Measurements from ENCODE around the gene TMEM213. TPM values are rescaled to one million over a fixed set of nuclear protein-coding genes. Genes with fewer than 3 reads are reported as not detected.

The TMEM213 gene
- total RNA-seq, 1 donor from 2014 or later: not detected

- DNase-seq (ENCODE audit: low spot score): no peak
- Mint-ChIP-seq H3K27ac (ENCODE audit: unreplicated experiment) (no peak overlapping the region), H3K36me3 (ENCODE audit: low read depth, unreplicated experiment) (peaks cover 5% of the 10 kb centered on the region), H3K27me3 (ENCODE audit: unreplicated experiment) (no peaks in the 10 kb centered on the region), H3K4me1 (ENCODE audit: unreplicated experiment) (peaks cover 23% of the 10 kb centered on the region), H3K4me3 (ENCODE audit: unreplicated experiment) (no peak overlapping the region), H3K9me3 (ENCODE audit: unreplicated experiment) (no peaks in the 10 kb centered on the region)
- TF ChIP-seq CTCF (IDR thresholded peaks at IDR 0.05; ENCODE audit: unreplicated experiment): no peak
Observed at GRCh38 chr7:138833596-138833995, 35.8 kb downstream of the TMEM213 start.

- Mint-ChIP-seq H3K27me3 (ENCODE audit: unreplicated experiment) (no peaks in the 10 kb centered on the region), H3K27ac (ENCODE audit: unreplicated experiment) (no peak overlapping the region), H3K4me1 (ENCODE audit: unreplicated experiment) (peaks cover 23% of the 10 kb centered on the region), H3K36me3 (ENCODE audit: low read depth, unreplicated experiment) (peaks cover 5% of the 10 kb centered on the region), H3K4me3 (ENCODE audit: unreplicated experiment) (no peak overlapping the region), H3K9me3 (ENCODE audit: unreplicated experiment) (no peaks in the 10 kb centered on the region)
- TF ChIP-seq CTCF (IDR thresholded peaks at IDR 0.05; ENCODE audit: unreplicated experiment): no peak
- DNase-seq (ENCODE audit: low spot score): no peak
Observed at GRCh38 chr7:138834583-138834982, 36.8 kb downstream of the TMEM213 start.

- Mint-ChIP-seq H3K27ac (ENCODE audit: unreplicated experiment) (no peak overlapping the region), H3K27me3 (ENCODE audit: unreplicated experiment) (no peaks in the 10 kb centered on the region), H3K9me3 (ENCODE audit: unreplicated experiment) (no peaks in the 10 kb centered on the region), H3K36me3 (ENCODE audit: low read depth, unreplicated experiment) (peaks cover 5% of the 10 kb centered on the region), H3K4me1 (ENCODE audit: unreplicated experiment) (peaks cover 23% of the 10 kb centered on the region), H3K4me3 (ENCODE audit: unreplicated experiment) (no peak overlapping the region)
- DNase-seq (ENCODE audit: low spot score): no peak
- TF ChIP-seq CTCF (IDR thresholded peaks at IDR 0.05; ENCODE audit: unreplicated experiment): no peak
Observed at GRCh38 chr7:138835087-138835486, 37.3 kb downstream of the TMEM213 start.

GRCh38 chr7:138837627-138838026 is 39.8 kb downstream of the TMEM213 start:
- peaks cover 5% of the 10 kb centered on the region for H3K36me3 Mint-ChIP-seq (ENCODE audit: low read depth, unreplicated experiment)
- TF ChIP-seq CTCF (IDR thresholded peaks at IDR 0.05; ENCODE audit: unreplicated experiment): no peak
- peaks cover 23% of the 10 kb centered on the region for H3K4me1 Mint-ChIP-seq (ENCODE audit: unreplicated experiment)
- H3K4me3 Mint-ChIP-seq (ENCODE audit: unreplicated experiment): no peak overlapping the region
- H3K27me3 Mint-ChIP-seq (ENCODE audit: unreplicated experiment): peaks cover 3% of the 10 kb centered on the region
- no peaks in the 10 kb centered on the region for H3K9me3 Mint-ChIP-seq (ENCODE audit: unreplicated experiment)
- no peak overlapping the region for H3K27ac Mint-ChIP-seq (ENCODE audit: unreplicated experiment)
- peak; percentile 28 for DNase-seq (ENCODE audit: low spot score)

- Mint-ChIP-seq H3K4me1 (ENCODE audit: unreplicated experiment) (peaks cover 19% of the 10 kb centered on the region), H3K36me3 (ENCODE audit: low read depth, unreplicated experiment) (peaks cover 5% of the 10 kb centered on the region), H3K27ac (ENCODE audit: unreplicated experiment) (no peak overlapping the region), H3K4me3 (ENCODE audit: unreplicated experiment) (no peak overlapping the region), H3K9me3 (ENCODE audit: unreplicated experiment) (no peaks in the 10 kb centered on the region), H3K27me3 (ENCODE audit: unreplicated experiment) (peaks cover 3% of the 10 kb centered on the region)
- no peak for DNase-seq (ENCODE audit: low spot score)
- TF ChIP-seq CTCF (IDR thresholded peaks at IDR 0.05; ENCODE audit: unreplicated experiment): no peak
Observed at GRCh38 chr7:138838166-138838565, 40.4 kb downstream of the TMEM213 start.

All from endothelial cell (in vitro differentiated cells).